ENCODE measurements around the gene UBE2S. TPM values are rescaled to one million over a fixed set of nuclear protein-coding genes. Genes with fewer than 3 reads are reported as not detected.

UBE2S gene
- total RNA-seq, 1 experiment from 2014 or later: 635 TPM

DNA sequence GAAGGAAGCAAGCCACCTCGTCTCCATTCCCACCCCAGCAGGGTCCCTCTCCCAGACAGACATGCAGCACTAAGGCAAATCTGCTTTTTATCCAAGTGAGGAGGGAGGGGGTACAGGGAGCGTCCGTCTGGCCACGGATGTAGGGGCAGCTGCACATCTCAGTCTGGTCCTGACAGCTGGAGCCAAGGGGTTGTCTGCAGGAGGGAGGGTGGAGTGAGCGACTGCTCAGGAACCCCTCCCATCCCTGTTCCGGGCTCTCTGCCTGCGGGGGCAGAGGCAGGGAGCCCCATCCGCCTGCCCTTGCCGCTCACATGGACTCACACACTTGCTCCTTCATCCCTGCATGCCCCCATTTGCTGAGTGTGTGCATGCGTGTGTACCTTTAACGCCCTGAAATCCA is 28.4 kb downstream of the UBE2S start:
- no peaks in the 10 kb centered on the region for H3K36me3 ChIP-seq (ENCODE audit: control insufficient read depth, insufficient read depth, low read length)
- in situ Hi-C loops (cut with HindIII; ENCODE audit: low pct_unique_long_range_greater_than_20kb, low sequenced_read_pairs): no loop called here
- no peak for ATAC-seq
- no peaks in the 10 kb centered on the region for H3K27me3 ChIP-seq (ENCODE audit: control insufficient read depth, insufficient read depth, low read length)
- DNase-seq (ENCODE audit: low read depth, low spot score): no peak
- H3K4me1 ChIP-seq (ENCODE audit: control insufficient read depth, insufficient read depth, low read length): peaks cover 29% of the 10 kb centered on the region
- H3K4me3 ChIP-seq (ENCODE audit: low read depth in 2 of 2, low read length in 2 of 2): no peak overlapping the region
- no peaks in the 10 kb centered on the region for H3K9me3 ChIP-seq (ENCODE audit: control insufficient read depth, insufficient read depth, low read depth, low read length)
- no peak overlapping the region for H3K27ac ChIP-seq (ENCODE audit: low read length)
- intact Hi-C loops (cut with micrococcal nuclease; ENCODE audit: unreplicated experiment): loop anchor here (10.0 kb wide), 1 partner anchor 84 kb away; no protein-coding TSS in a partner anchor
- POLR2A ChIA-PET: no interaction called here
- no peak for TF ChIP-seq POLR2AphosphoS5 (IDR thresholded peaks at IDR 0.05; ENCODE audit: low read depth, low read length)
- TF ChIP-seq, protein P1, sequence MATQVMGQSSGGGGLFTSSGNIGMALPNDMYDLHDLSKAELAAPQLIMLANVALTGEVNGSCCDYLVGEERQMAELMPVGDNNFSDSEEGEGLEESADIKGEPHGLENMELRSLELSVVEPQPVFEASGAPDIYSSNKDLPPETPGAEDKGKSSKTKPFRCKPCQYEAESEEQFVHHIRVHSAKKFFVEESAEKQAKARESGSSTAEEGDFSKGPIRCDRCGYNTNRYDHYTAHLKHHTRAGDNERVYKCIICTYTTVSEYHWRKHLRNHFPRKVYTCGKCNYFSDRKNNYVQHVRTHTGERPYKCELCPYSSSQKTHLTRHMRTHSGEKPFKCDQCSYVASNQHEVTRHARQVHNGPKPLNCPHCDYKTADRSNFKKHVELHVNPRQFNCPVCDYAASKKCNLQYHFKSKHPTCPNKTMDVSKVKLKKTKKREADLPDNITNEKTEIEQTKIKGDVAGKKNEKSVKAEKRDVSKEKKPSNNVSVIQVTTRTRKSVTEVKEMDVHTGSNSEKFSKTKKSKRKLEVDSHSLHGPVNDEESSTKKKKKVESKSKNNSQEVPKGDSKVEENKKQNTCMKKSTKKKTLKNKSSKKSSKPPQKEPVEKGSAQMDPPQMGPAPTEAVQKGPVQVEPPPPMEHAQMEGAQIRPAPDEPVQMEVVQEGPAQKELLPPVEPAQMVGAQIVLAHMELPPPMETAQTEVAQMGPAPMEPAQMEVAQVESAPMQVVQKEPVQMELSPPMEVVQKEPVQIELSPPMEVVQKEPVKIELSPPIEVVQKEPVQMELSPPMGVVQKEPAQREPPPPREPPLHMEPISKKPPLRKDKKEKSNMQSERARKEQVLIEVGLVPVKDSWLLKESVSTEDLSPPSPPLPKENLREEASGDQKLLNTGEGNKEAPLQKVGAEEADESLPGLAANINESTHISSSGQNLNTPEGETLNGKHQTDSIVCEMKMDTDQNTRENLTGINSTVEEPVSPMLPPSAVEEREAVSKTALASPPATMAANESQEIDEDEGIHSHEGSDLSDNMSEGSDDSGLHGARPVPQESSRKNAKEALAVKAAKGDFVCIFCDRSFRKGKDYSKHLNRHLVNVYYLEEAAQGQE (IDR thresholded peaks at IDR 0.05; ENCODE audit: insufficient read depth in 1 of 2, low read depth in 2 of 2, low read length in 1 of 2): no peak
- TF ChIP-seq, protein P2, sequence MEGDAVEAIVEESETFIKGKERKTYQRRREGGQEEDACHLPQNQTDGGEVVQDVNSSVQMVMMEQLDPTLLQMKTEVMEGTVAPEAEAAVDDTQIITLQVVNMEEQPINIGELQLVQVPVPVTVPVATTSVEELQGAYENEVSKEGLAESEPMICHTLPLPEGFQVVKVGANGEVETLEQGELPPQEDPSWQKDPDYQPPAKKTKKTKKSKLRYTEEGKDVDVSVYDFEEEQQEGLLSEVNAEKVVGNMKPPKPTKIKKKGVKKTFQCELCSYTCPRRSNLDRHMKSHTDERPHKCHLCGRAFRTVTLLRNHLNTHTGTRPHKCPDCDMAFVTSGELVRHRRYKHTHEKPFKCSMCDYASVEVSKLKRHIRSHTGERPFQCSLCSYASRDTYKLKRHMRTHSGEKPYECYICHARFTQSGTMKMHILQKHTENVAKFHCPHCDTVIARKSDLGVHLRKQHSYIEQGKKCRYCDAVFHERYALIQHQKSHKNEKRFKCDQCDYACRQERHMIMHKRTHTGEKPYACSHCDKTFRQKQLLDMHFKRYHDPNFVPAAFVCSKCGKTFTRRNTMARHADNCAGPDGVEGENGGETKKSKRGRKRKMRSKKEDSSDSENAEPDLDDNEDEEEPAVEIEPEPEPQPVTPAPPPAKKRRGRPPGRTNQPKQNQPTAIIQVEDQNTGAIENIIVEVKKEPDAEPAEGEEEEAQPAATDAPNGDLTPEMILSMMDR (IDR thresholded peaks at IDR 0.05): no peak
- no peak for TF ChIP-seq TCF7L2 (IDR thresholded peaks at IDR 0.05; ENCODE audit: low read depth, low read length)
- no peak for TF ChIP-seq SIN3A (IDR thresholded peaks at IDR 0.05; ENCODE audit: borderline replicate concordance, insufficient read depth, low read depth, low read length)
- BruUV-seq (replicated peaks): no TSS peak
- CTCF ChIA-PET: no interaction called here

DNA sequence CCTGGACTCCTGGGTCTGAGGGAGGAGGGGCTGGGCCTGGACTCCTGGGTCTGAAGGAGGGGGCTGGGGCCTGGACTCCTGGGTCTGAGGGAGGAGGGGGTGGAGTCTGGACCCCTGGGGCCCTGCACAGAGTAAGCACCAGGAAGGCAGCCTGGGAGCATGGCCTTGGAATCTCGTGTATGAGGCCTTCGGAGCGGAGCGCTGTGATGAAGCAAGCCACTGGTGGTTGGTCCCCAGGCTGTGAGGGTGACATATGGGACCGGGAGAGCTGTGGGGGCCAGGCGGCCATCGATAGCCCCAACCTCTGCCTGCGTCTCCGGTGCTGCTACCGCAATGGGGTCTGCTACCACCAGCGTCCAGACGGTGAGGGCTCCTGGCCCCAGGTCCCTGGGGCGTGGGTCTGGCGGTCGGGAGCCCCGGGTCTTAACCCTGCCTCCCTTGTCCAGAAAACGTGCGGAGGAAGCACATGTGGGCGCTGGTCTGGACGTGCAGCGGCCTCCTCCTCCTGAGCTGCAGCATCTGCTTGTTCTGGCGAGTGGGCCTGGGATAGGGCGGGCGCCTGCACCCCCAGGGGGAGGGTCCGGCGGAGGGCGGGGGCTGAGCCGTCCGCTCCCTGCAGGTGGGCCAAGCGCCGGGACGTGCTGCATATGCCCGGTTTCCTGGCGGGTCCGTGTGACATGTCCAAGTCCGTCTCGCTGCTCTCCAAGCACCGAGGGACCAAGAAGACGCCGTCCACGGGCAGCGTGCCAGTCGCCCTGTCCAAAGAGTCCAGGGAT is 30.0 kb downstream of the UBE2S start:
- H3K4me1 ChIP-seq (ENCODE audit: control insufficient read depth, insufficient read depth, low read length): peaks cover 45% of the 10 kb centered on the region
- CTCF ChIA-PET: no interaction called here
- intact Hi-C loops (cut with micrococcal nuclease; ENCODE audit: unreplicated experiment) (loop anchor here (10.0 kb wide), 1 partner anchor 83 kb away; no protein-coding TSS in a partner anchor), in situ Hi-C loops (cut with HindIII; ENCODE audit: low pct_unique_long_range_greater_than_20kb, low sequenced_read_pairs) (no loop called here)
- no peak overlapping the region for H3K4me3 ChIP-seq (ENCODE audit: low read depth in 2 of 2, low read length in 2 of 2)
- no peaks in the 10 kb centered on the region for H3K27me3 ChIP-seq (ENCODE audit: control insufficient read depth, insufficient read depth, low read length)
- no peak for ATAC-seq
- no peak overlapping the region for H3K27ac ChIP-seq (ENCODE audit: low read length)
- no peaks in the 10 kb centered on the region for H3K36me3 ChIP-seq (ENCODE audit: control insufficient read depth, insufficient read depth, low read length)
- POLR2A ChIA-PET: no interaction called here
- BruUV-seq (replicated peaks): no TSS peak
- TF ChIP-seq POLR2AphosphoS5 (IDR thresholded peaks at IDR 0.05; ENCODE audit: low read depth, low read length): no peak
- no peak for TF ChIP-seq SIN3A (IDR thresholded peaks at IDR 0.05; ENCODE audit: borderline replicate concordance, insufficient read depth, low read depth, low read length)
- TF ChIP-seq, protein P1 (IDR thresholded peaks at IDR 0.05; ENCODE audit: insufficient read depth in 1 of 2, low read depth in 2 of 2, low read length in 1 of 2): no peak
- TF ChIP-seq, protein P2 (IDR thresholded peaks at IDR 0.05): no peak
- no peak for TF ChIP-seq TCF7L2 (IDR thresholded peaks at IDR 0.05; ENCODE audit: low read depth, low read length)
- H3K9me3 ChIP-seq (ENCODE audit: control insufficient read depth, insufficient read depth, low read depth, low read length): no peaks in the 10 kb centered on the region
- DNase-seq (ENCODE audit: low read depth, low spot score): no peak
